Naive thymus-derived CD4-positive, alpha-beta T cell (primary cell): ENCODE results near the gene HEBP2. TPM values are rescaled to one million over a fixed set of nuclear protein-coding genes. Genes with fewer than 3 reads are reported as not detected.

Experiments used
- ATAC-seq: fragments of 150-1000 bp; cut with Tn5 transposase; 2 replicates; pipeline ENCODE4 v1.10.0; 2021; ENCODE audit warnings: mild to moderate bottlenecking, moderate library complexity
- CTCF ChIA-PET: fragments of 350-600 bp; sonication (Branson Sonifier 250); formaldehyde crosslinking; loops from one replicate; lab custom pipeline; 2021; ENCODE audit warnings: antibody characterized with exemption; lab: Charles Lee
- POLR2A ChIA-PET: fragments of 350-600 bp; sonication (Branson Sonifier 250); formaldehyde crosslinking; loops from one replicate; lab custom pipeline; 2021; ENCODE audit warnings: antibody characterized with exemption, inconsistent platforms; lab: Charles Lee
- DNase-seq, 9 donors: peaks; one replicate each; pipeline versions ENCODE4 v3.0.0 to v3.0.0-alpha.2; 2020 to 2022; ENCODE audit warnings: mixed read lengths in 1 of 9
- H3K27ac ChIP-seq: one replicate; pipeline ENCODE4 v1.7.0; 2013; ENCODE audit warnings: mild to moderate bottlenecking, low read depth, low read length, moderate library complexity
- H3K27me3 ChIP-seq, 2 donors: one replicate each; pipeline ENCODE4 v1.7.0; 2013; ENCODE audit warnings: low read length in 2 of 2, mild to moderate bottlenecking in 2 of 2, moderate library complexity in 2 of 2; ENCODE audit not compliant: control insufficient read depth in 2 of 2, insufficient read depth in 2 of 2
- H3K36me3 ChIP-seq, 3 experiments: 1 replicate in 2 of 3; 2 replicates in 1 of 3; pipeline ENCODE4 v1.7.0; 2013; ENCODE audit warnings: low read length in 3 of 3, mild to moderate bottlenecking in 3 of 3, moderate library complexity in 1 of 3; ENCODE audit not compliant: insufficient read depth in 3 of 3, control insufficient read depth in 2 of 3
- H3K4me1 ChIP-seq, 2 donors: one replicate each; pipeline ENCODE4 v1.7.0; 2013; ENCODE audit warnings: low read length in 2 of 2, mild to moderate bottlenecking in 2 of 2, moderate library complexity in 1 of 2; ENCODE audit not compliant: control insufficient read depth in 2 of 2, insufficient read depth in 2 of 2
- H3K4me3 ChIP-seq: 2 replicates; pipeline ENCODE4 v1.7.0; 2013; ENCODE audit warnings: mild to moderate bottlenecking, low read length
- H3K9me3 ChIP-seq, 3 experiments: 1 replicate in 2 of 3; 2 replicates in 1 of 3; pipeline ENCODE4 v1.7.0; 2013; ENCODE audit warnings: low read length in 3 of 3; ENCODE audit not compliant: control insufficient read depth in 2 of 3
- H3K27ac Mint-ChIP-seq, 9 donors: one replicate each; pipeline ENCODE4 v1.8.0; 2020 to 2022; ENCODE audit warnings: mixed read lengths in 9 of 9, mild to moderate bottlenecking in 8 of 9, moderate library complexity in 5 of 9, inconsistent platforms in 2 of 9
- H3K27me3 Mint-ChIP-seq, 5 donors: one replicate each; pipeline ENCODE4 v1.8.0; 2021 to 2022; ENCODE audit warnings: mixed read lengths in 5 of 5, mild to moderate bottlenecking in 1 of 5
- H3K36me3 Mint-ChIP-seq, 5 donors: one replicate each; pipeline ENCODE4 v1.8.0; 2020 to 2022; ENCODE audit warnings: mixed read lengths in 5 of 5, mild to moderate bottlenecking in 3 of 5, inconsistent platforms in 1 of 5
- H3K4me1 Mint-ChIP-seq, 7 donors: one replicate each; pipeline ENCODE4 v1.8.0; 2020 to 2022; ENCODE audit warnings: mixed read lengths in 7 of 7, mild to moderate bottlenecking in 3 of 7, inconsistent platforms in 1 of 7
- H3K4me3 Mint-ChIP-seq, 10 donors: one replicate each; pipeline ENCODE4 v1.8.0; 2020 to 2022; ENCODE audit warnings: mild to moderate bottlenecking in 10 of 10, mixed read lengths in 10 of 10, moderate library complexity in 6 of 10, inconsistent platforms in 2 of 10
- H3K9me3 Mint-ChIP-seq, 11 donors: one replicate each; pipeline ENCODE4 v1.8.0; 2020 to 2022; ENCODE audit warnings: mixed read lengths in 11 of 11, mild to moderate bottlenecking in 4 of 11, inconsistent platforms in 1 of 11, moderate library complexity in 1 of 11
- intact Hi-C, 2 donors: fragments of 100-400 bp; cut with micrococcal nuclease; formaldehyde crosslinking; loops; one replicate each; pipeline ENCODE4 v1.15.1; 2023
- microRNA-seq: library from miRNA; unstranded; fragments of <30 nt; microRNA quantifications from one replicate; pipeline ENCODE4 v1.2.0, GENCODE V29; 2022; ENCODE audit warnings: borderline microRNAs expressed
- polyA plus RNA-seq, 2 donors: library from polyadenylated mRNA; unstranded; fragments of 300-500 nt; fragmentation: Illumina TruSeq; gene quantifications; one replicate each; pipeline ENCODE4 v1.2.3, GENCODE V29; 2021
- total RNA-seq, 6 experiments: library from RNA in 5 of 6; stranded (reverse) in 5 of 6; gene quantifications; 1 replicate in 5 of 6; 2 replicates in 1 of 6; pipeline ENCODE4 v1.2.3 and lab custom pipeline; 2021 to 2026

Gene HEBP2
- total and polyA plus RNA-seq, 7 experiments from 2014 or later, result 24.9 to 50.7 (median 41.0) TPM

DNA sequence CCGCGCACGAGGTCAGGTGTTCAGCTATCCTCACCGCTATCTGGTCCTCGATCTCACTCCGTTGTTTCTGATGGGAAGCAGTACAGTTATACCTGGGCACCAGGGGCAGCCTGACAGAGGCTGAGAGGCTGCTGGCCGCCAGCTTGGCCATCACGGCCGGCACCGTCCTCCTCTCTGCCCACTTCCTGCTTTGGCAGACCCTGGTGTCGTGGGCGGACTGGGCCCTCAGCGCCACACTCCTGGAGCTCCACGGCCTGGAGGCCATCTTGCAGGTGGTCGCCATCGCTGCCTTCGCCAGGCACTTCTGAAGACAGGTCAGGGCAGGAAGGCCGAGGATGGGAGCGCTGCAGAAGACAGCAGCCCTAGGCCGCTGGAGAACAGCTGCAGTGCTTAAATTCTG is 60.1 kb downstream of the HEBP2 start:
- H3K27ac ChIP-seq, result no peak overlapping the region
- Mint-ChIP-seq H3K9me3 (peaks cover 0 to 13% (median 0%) of the 10 kb centered on the region in 11 donors), H3K36me3 (peaks cover 0 to 20% (median 0%) of the 10 kb centered on the region in 5 donors), H3K27ac (no peak overlapping the region), H3K4me3 (no peak overlapping the region), H3K4me1 (peaks cover 0 to 4% (median 0%) of the 10 kb centered on the region in 7 donors), H3K27me3 (no peaks in the 10 kb centered on the region)
- H3K4me1 ChIP-seq, result no peaks in the 10 kb centered on the region
- POLR2A ChIA-PET, result interaction anchor here (1.0 kb wide), 1 partner anchor 60 kb away, joined by 3 read pairs; the partner anchor contains the start of gene HEBP2
- CTCF ChIA-PET, result no interaction called here
- H3K4me3 ChIP-seq, result no peak overlapping the region
- H3K27me3 ChIP-seq, result no peaks in the 10 kb centered on the region
- H3K36me3 ChIP-seq, result no peaks in the 10 kb centered on the region
- no peak for ATAC-seq
- no peak for DNase-seq
- H3K9me3 ChIP-seq, result no peaks in the 10 kb centered on the region
- intact Hi-C loops, result no loop called here

DNA sequence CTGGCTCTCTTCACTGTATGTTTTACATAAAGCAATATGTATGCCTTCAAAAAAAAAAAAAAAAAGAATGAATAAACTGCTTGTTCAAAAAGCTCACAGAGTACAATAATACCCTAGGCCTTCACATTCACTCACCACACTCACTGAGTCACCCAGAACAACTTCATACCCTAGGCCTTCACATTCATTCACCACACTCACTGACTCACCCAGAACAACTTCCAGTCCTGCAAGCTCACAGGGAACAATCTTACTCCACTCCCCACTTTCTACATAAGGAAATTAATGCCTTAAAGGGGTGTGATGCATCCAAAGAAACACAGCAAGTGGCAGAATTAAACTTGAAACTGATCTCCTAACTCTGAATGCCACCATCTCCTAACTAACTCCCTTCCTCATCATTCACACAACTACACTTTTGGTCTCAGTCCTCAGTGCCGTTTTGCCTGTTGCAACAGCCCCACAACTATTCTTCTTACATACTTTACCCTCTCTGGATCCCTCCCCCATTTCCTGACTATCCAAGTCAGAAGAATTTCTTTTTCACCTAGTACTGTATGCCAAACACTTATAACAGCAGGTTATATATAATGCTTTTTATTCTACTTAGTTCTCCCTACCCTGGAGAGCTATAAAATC is 61.1 kb downstream of the HEBP2 start:
- Mint-ChIP-seq H3K27ac (peak overlapping the region in 2 of 9 donors; percentile 19 to 52), H3K4me1 (peaks cover 0 to 4% (median 0%) of the 10 kb centered on the region in 7 donors), H3K27me3 (no peaks in the 10 kb centered on the region), H3K36me3 (peaks cover 0 to 20% (median 0%) of the 10 kb centered on the region in 5 donors), H3K9me3 (peaks cover 0 to 13% (median 0%) of the 10 kb centered on the region in 11 donors), H3K4me3 (no peak overlapping the region)
- no peak overlapping the region for H3K27ac ChIP-seq
- H3K27me3 ChIP-seq, result no peaks in the 10 kb centered on the region
- DNase-seq (no peak), ATAC-seq (no peak)
- no peaks in the 10 kb centered on the region for H3K9me3 ChIP-seq
- no peaks in the 10 kb centered on the region for H3K4me1 ChIP-seq
- intact Hi-C loops, result no loop called here
- H3K36me3 ChIP-seq, result no peaks in the 10 kb centered on the region
- CTCF ChIA-PET, result interaction anchor here (0.7 to 1.2 kb wide), 2 partner anchors 17 to 44 kb away, joined by 3 read pairs; no protein-coding TSS in a partner anchor
- POLR2A ChIA-PET, result interaction anchor here (0.6 to 1.0 kb wide), 2 partner anchors 33 to 61 kb away, joined by 3 read pairs; partner anchors contain the start of gene HEBP2
- no peak overlapping the region for H3K4me3 ChIP-seq

DNA sequence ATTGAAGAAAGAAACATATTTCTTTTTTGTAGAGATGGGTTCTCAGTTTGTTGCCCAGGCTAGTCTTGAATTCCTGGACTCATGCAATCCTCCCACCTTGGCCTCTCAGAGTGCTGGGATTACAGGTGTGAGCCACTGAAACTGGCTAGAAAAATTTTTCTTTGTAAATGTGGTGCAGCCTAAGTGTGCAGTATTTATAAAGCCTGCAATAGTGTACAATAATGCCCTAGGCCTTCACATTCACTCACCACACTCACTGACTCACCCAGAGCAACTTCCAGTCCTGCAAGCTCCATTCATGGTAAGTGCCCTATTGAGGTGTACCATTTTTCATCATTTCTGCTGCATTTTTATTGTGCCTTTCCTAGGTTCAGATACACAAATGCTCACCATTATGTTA is 63.9 kb downstream of the HEBP2 start:
- DNase-seq, result no peak
- H3K4me3 ChIP-seq, result no peak overlapping the region
- CTCF ChIA-PET, result no interaction called here
- no peaks in the 10 kb centered on the region for H3K36me3 ChIP-seq
- Mint-ChIP-seq H3K9me3 (no peaks in the 10 kb centered on the region), H3K36me3 (peaks cover 0 to 3% (median 0%) of the 10 kb centered on the region in 5 donors), H3K27ac (no peak overlapping the region), H3K4me3 (no peak overlapping the region), H3K4me1 (peaks cover 0 to 4% (median 0%) of the 10 kb centered on the region in 7 donors), H3K27me3 (peaks cover 0 to 7% (median 0%) of the 10 kb centered on the region in 5 donors)
- H3K27ac ChIP-seq, result no peak overlapping the region
- no peaks in the 10 kb centered on the region for H3K4me1 ChIP-seq
- no peaks in the 10 kb centered on the region for H3K9me3 ChIP-seq
- intact Hi-C loops, result no loop called here
- POLR2A ChIA-PET, result interaction anchor here (0.7 to 1.2 kb wide), 2 partner anchors 12 to 18 kb away, joined by 3 to 4 read pairs; no protein-coding TSS in a partner anchor
- no peaks in the 10 kb centered on the region for H3K27me3 ChIP-seq
- no peak for ATAC-seq

DNA sequence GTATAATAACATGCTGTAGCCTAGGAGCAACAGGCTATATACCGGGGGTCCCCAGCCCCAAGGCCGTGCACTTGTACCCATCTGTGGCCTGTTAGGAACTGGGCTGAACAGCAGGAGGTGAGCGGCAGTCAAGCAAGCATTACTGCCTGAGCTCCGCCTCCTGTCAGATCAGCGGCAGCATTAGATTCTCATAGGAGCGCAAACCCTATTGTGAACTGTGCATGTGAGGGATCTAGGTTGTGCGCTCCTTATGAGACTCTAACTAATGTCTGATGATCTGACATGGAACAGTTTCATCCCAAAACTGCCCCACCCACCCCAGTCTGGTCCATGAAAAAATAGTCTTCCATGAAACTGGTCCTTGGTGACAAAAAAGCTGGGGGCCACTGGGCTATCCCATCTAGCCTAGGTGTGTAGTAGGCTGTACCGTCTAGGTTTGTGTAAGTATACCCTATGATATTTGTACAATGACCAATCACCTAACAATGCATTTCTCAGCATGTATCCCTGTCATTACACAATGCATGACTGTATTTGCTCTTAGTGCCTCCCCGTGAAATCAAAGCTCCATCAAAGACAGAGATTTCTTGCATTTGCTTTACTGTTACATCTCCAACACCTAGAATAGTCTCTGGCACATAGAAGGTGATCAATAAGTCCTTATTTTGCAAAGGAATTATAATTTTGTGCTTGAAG is 64.4 kb downstream of the HEBP2 start:
- Mint-ChIP-seq H3K27ac (no peak overlapping the region), H3K4me1 (peaks cover 0 to 4% (median 0%) of the 10 kb centered on the region in 7 donors), H3K27me3 (peaks cover 0 to 7% (median 0%) of the 10 kb centered on the region in 5 donors), H3K9me3 (no peaks in the 10 kb centered on the region), H3K36me3 (no peaks in the 10 kb centered on the region), H3K4me3 (no peak overlapping the region)
- intact Hi-C loops, result no loop called here
- ChIA-PET CTCF (interaction anchor here (0.6 kb wide), 1 partner anchor 41 kb away, joined by 3 read pairs; no protein-coding TSS in a partner anchor), POLR2A (interaction anchor here (0.6 to 0.7 kb wide), 2 partner anchors 11 to 19 kb away, joined by 3 to 4 read pairs; no protein-coding TSS in a partner anchor)
- ATAC-seq, result no peak
- Histone ChIP-seq H3K27ac (no peak overlapping the region), H3K9me3 (no peaks in the 10 kb centered on the region), H3K36me3 (no peaks in the 10 kb centered on the region), H3K4me1 (no peaks in the 10 kb centered on the region), H3K4me3 (no peak overlapping the region), H3K27me3 (no peaks in the 10 kb centered on the region)
- DNase-seq, result no peak

Small RNAs within 50 kb of the gene (microRNA-seq; reads per million reads assigned to microRNA genes)
- not detected for gene MIR3145

Other genes starting within 250 kb of the HEBP2 start
- under 1 TPM in 3 of 5 experiments, not detected in 2; 0.02 to 0.15 (median 0.03) TPM for gene ARFGEF3, start 242.3 kb upstream of the HEBP2 start, total RNA-seq
- not detected for gene ARFGEF3, start 242.3 kb upstream of the HEBP2 start, polyA plus RNA-seq
- gene PBOV1, start 185.7 kb upstream of the HEBP2 start, total RNA-seq, result not detected
- not detected for gene PBOV1, start 185.7 kb upstream of the HEBP2 start, polyA plus RNA-seq
- gene SMIM28, start 26.3 kb upstream of the HEBP2 start, total RNA-seq, result not detected
- not detected for gene SMIM28, start 26.3 kb upstream of the HEBP2 start, polyA plus RNA-seq
- 1 to 10 TPM in 2 of 5 experiments, under 1 TPM in 3; 0.13 to 1.2 (median 0.56) TPM for gene NHSL1, start 95.3 kb downstream of the HEBP2 start, total RNA-seq
- under 1 TPM in 1 of 2 donors, not detected in 1; 0.05 TPM for gene NHSL1, start 95.3 kb downstream of the HEBP2 start, polyA plus RNA-seq